ENCODE results near the gene PPHLN1.

Gene PPHLN1

DNA sequence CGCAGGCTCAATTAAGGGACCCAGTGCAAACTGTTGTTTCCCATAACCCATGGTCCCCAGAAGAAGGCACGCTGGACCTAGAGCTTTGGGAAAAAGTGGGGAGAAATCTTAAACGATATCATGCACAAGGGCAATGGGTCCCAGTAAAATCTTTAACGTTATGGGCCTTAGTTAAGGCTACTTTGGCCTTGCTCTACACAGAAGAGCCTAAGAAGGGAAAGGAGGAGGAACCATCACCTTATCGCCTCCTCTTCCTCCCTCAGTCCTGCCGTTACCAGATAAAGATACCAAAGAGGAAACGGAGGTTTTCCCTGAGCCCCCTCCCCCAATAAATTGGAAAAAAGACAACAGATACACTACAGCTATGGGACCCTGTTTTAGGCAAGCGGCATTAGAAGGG lies 116.9 kb downstream of the PPHLN1 start:
- H3K27ac ChIP-seq (ENCODE audit: low read length): no peak overlapping the region
- no peaks in the 10 kb centered on the region; the same call in 1 of the 2 replicates for H3K79me2 ChIP-seq (ENCODE audit: insufficient read depth, low read length)
- DNase-seq: no peak
- H3K4me1 ChIP-seq (ENCODE audit: insufficient read depth, low read length): no peaks in the 10 kb centered on the region
- no peaks in the 10 kb centered on the region for H3K27me3 ChIP-seq (ENCODE audit: insufficient read depth, low read length, poor library complexity)
- ATAC-seq (ENCODE audit: insufficient read depth, low read depth): no peak
- no peak overlapping the region for H2AFZ ChIP-seq (ENCODE audit: low read depth, low read length)
- no peaks in the 10 kb centered on the region for H4K20me1 ChIP-seq (ENCODE audit: insufficient read depth, low read length)
- peaks cover 53% of the 10 kb centered on the region for H3K36me3 ChIP-seq (ENCODE audit: insufficient read depth, low read length)
- no peak for TF ChIP-seq EZH2 (IDR thresholded peaks at IDR 0.05; ENCODE audit: borderline replicate concordance, low read depth, low read length, severe bottlenecking)
- TF ChIP-seq, protein P1, sequence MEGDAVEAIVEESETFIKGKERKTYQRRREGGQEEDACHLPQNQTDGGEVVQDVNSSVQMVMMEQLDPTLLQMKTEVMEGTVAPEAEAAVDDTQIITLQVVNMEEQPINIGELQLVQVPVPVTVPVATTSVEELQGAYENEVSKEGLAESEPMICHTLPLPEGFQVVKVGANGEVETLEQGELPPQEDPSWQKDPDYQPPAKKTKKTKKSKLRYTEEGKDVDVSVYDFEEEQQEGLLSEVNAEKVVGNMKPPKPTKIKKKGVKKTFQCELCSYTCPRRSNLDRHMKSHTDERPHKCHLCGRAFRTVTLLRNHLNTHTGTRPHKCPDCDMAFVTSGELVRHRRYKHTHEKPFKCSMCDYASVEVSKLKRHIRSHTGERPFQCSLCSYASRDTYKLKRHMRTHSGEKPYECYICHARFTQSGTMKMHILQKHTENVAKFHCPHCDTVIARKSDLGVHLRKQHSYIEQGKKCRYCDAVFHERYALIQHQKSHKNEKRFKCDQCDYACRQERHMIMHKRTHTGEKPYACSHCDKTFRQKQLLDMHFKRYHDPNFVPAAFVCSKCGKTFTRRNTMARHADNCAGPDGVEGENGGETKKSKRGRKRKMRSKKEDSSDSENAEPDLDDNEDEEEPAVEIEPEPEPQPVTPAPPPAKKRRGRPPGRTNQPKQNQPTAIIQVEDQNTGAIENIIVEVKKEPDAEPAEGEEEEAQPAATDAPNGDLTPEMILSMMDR (IDR thresholded peaks at IDR 0.05; ENCODE audit: borderline replicate concordance, extremely low read depth, low read length, poor library complexity, severe bottlenecking): no peak
- no peak overlapping the region for H3K4me3 ChIP-seq (ENCODE audit: low read depth in 1 of 2, low read length in 2 of 2)
- H3K9ac ChIP-seq (ENCODE audit: low read depth, low read length): no peak overlapping the region
- no peaks in the 10 kb centered on the region for H3K9me3 ChIP-seq (ENCODE audit: insufficient read depth, low read length, severe bottlenecking)
- H3K4me2 ChIP-seq (ENCODE audit: insufficient read depth, low read length): no peak overlapping the region

DNA sequence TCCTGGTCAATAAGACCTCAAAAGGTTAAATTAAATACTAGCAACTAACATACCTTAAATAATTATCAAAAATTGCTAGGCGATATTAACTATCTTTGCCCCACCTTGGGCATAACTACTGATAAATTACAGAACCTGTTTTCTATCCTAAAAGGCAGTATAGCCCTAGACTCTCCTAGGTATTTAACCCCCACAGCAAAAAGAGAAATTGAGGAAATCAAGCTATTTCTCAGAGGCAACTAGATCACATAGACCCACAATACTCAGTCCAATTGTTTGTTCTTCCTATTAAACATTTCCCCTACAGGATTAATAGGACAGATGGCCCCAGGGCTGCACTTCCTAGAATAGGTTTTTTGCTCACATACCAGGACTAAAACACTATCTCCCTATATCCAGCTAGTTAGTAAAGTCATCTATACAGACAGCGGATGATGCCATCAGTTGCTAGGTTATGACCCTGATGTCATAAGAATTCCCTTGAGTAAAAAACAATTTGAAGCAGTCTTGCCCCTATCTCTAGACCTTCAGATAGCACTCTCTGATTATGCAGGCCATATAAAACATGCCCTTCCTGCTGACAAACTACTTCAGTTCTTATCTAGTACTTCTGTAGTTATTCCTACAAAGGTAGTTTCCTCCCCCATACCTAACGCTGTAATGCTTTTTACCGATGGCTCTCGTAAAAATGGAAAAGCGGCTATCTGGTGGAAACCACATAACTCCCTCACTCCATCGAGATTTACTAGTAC lies 118.4 kb downstream of the PPHLN1 start:
- Histone ChIP-seq H3K27ac (ENCODE audit: low read length) (no peak overlapping the region), H3K4me1 (ENCODE audit: insufficient read depth, low read length) (no peaks in the 10 kb centered on the region), H3K27me3 (ENCODE audit: insufficient read depth, low read length, poor library complexity) (no peaks in the 10 kb centered on the region), H3K36me3 (ENCODE audit: insufficient read depth, low read length) (peaks cover 56% of the 10 kb centered on the region), H2AFZ (ENCODE audit: low read depth, low read length) (no peak overlapping the region), H3K9me3 (ENCODE audit: insufficient read depth, low read length, severe bottlenecking) (no peaks in the 10 kb centered on the region), H4K20me1 (ENCODE audit: insufficient read depth, low read length) (no peaks in the 10 kb centered on the region), H3K4me2 (ENCODE audit: insufficient read depth, low read length) (no peak overlapping the region), H3K79me2 (ENCODE audit: insufficient read depth, low read length) (no peaks in the 10 kb centered on the region; the same call in 1 of the 2 replicates), H3K9ac (ENCODE audit: low read depth, low read length) (no peak overlapping the region), H3K4me3 (ENCODE audit: low read depth in 1 of 2, low read length in 2 of 2) (no peak overlapping the region)
- no peak for DNase-seq
- TF ChIP-seq, protein P1 (IDR thresholded peaks at IDR 0.05; ENCODE audit: borderline replicate concordance, extremely low read depth, low read length, poor library complexity, severe bottlenecking): no peak
- TF ChIP-seq EZH2 (IDR thresholded peaks at IDR 0.05; ENCODE audit: borderline replicate concordance, low read depth, low read length, severe bottlenecking): no peak
- no peak for ATAC-seq (ENCODE audit: insufficient read depth, low read depth)

DNA sequence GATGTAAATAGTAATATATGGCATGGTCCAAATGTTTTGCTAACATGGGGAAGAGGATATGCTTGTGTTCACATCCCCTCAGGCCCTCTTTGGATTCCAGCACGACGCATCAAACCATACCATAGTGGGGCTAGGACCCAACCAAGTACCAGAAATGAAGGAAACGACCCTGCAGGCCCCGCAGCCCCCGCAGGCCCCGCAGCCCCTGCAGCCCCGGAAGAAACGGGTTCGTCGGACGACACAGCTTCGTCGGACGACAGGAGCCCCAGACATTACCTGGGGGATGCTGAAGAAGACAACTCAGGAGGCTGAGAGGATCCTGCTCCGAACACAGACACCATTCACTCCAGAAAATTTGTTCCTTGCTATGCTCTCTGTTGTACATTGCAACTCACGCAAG lies 119.9 kb downstream of the PPHLN1 start:
- no peak for ATAC-seq (ENCODE audit: insufficient read depth, low read depth)
- Histone ChIP-seq H4K20me1 (ENCODE audit: insufficient read depth, low read length) (no peaks in the 10 kb centered on the region), H3K4me2 (ENCODE audit: insufficient read depth, low read length) (no peak overlapping the region), H3K79me2 (ENCODE audit: insufficient read depth, low read length) (no peaks in the 10 kb centered on the region), H3K4me1 (ENCODE audit: insufficient read depth, low read length) (no peaks in the 10 kb centered on the region), H2AFZ (ENCODE audit: low read depth, low read length) (no peak overlapping the region), H3K9me3 (ENCODE audit: insufficient read depth, low read length, severe bottlenecking) (no peaks in the 10 kb centered on the region), H3K36me3 (ENCODE audit: insufficient read depth, low read length) (peaks cover 51% of the 10 kb centered on the region), H3K27ac (ENCODE audit: low read length) (no peak overlapping the region), H3K4me3 (ENCODE audit: low read depth in 1 of 2, low read length in 2 of 2) (no peak overlapping the region), H3K9ac (ENCODE audit: low read depth, low read length) (no peak overlapping the region), H3K27me3 (ENCODE audit: insufficient read depth, low read length, poor library complexity) (no peaks in the 10 kb centered on the region)
- no peak for DNase-seq
- no peak for TF ChIP-seq EZH2 (IDR thresholded peaks at IDR 0.05; ENCODE audit: borderline replicate concordance, low read depth, low read length, severe bottlenecking)
- TF ChIP-seq, protein P1 (IDR thresholded peaks at IDR 0.05; ENCODE audit: borderline replicate concordance, extremely low read depth, low read length, poor library complexity, severe bottlenecking): no peak

Data from DND-41 (cell line).